Activated CD4-positive, alpha-beta T cell treated with anti-CD3 and anti-CD28 coated beads, Interleukin-2, amount 10 ng/mL, durations not matched to agents 24 days and 14 days (primary cell): Measurements from ENCODE around the gene CCR2. TPM values are rescaled to one million over a fixed set of nuclear protein-coding genes. Genes with fewer than 3 reads are reported as not detected.

ENCODE experiments used
- DNase-seq: peaks from one replicate; pipeline ENCODE4 v3.0.0; 2022
- H3K27ac Mint-ChIP-seq: one replicate; pipeline ENCODE4 v1.8.0; 2022; ENCODE audit warnings: mild to moderate bottlenecking, mixed read lengths
- H3K27me3 Mint-ChIP-seq: one replicate; pipeline ENCODE4 v1.8.0; 2022; ENCODE audit warnings: mixed read lengths
- H3K36me3 Mint-ChIP-seq: one replicate; pipeline ENCODE4 v1.8.0; 2022; ENCODE audit warnings: low read depth, mild to moderate bottlenecking, mixed read lengths
- H3K4me1 Mint-ChIP-seq: one replicate; pipeline ENCODE4 v1.8.0; 2021; ENCODE audit warnings: mixed read lengths
- H3K4me3 Mint-ChIP-seq: one replicate; pipeline ENCODE4 v1.8.0; 2022; ENCODE audit warnings: mild to moderate bottlenecking, moderate library complexity, mixed read lengths
- H3K9me3 Mint-ChIP-seq: one replicate; pipeline ENCODE4 v1.8.0; 2021; ENCODE audit warnings: mixed read lengths
- intact Hi-C: fragments of 100-400 bp; cut with micrococcal nuclease; formaldehyde crosslinking; loops from one replicate; pipeline ENCODE4 v1.15.1; 2023
- total RNA-seq: library from RNA; stranded (reverse); gene quantifications from 2 replicates; pipeline ENCODE4 v1.2.3, GENCODE V29; 2022

Gene CCR2
- total RNA-seq, 1 donor from 2014 or later, result 6.1 TPM

DNA sequence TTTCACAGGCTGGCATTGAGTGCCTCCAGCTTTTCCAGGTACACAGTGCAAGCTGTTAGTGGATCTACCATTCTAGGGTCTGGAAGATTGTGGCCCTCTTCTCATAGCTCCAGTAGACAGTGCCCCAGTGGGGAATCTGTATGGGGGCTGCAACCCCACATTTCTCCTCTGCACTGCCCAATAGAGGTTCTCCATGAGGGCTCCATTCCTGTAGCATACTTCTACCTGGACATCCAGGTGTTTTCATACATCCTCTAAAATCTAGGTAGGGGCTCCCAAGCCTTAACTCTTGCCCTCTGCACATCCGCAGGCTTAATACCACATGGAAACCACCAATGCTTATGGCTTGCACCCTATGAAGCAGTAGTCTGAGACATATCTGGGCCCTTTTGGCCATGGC lies 15.1 kb upstream of the CCR2 start:
- peaks cover 18% of the 10 kb centered on the region for H3K9me3 Mint-ChIP-seq
- intact Hi-C loops, result no loop called here
- H3K4me1 Mint-ChIP-seq, result peaks cover 9% of the 10 kb centered on the region
- H3K27me3 Mint-ChIP-seq, result peaks cover 5% of the 10 kb centered on the region
- DNase-seq, result no peak
- no peak overlapping the region for H3K27ac Mint-ChIP-seq
- no peak overlapping the region for H3K4me3 Mint-ChIP-seq
- peaks cover 18% of the 10 kb centered on the region for H3K36me3 Mint-ChIP-seq

DNA sequence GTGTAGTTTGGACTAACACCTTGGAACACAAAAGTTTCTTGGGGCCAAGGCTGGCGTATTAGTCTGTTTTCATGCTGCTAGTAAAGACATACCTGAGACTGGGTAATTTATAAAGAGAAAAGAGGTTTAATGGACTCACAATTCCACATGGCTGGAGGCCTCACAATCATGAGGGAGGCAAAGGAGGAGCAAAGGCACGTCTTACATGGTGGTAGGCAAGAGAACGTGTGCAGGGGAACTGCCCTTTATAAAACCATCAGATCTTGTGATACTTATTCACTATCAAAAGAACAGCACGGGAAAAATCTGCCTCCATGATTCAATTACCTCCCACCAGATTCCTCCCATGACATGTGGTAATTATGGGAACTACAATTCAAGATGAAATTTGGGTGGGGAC lies 9.4 kb upstream of the CCR2 start:
- no peak overlapping the region for H3K27ac Mint-ChIP-seq
- intact Hi-C loops, result no loop called here
- H3K36me3 Mint-ChIP-seq, result peaks cover 14% of the 10 kb centered on the region
- no peak for DNase-seq
- peaks cover 17% of the 10 kb centered on the region for H3K4me1 Mint-ChIP-seq
- no peak overlapping the region for H3K4me3 Mint-ChIP-seq
- H3K9me3 Mint-ChIP-seq, result peaks cover 27% of the 10 kb centered on the region
- H3K27me3 Mint-ChIP-seq, result peaks cover 7% of the 10 kb centered on the region

DNA sequence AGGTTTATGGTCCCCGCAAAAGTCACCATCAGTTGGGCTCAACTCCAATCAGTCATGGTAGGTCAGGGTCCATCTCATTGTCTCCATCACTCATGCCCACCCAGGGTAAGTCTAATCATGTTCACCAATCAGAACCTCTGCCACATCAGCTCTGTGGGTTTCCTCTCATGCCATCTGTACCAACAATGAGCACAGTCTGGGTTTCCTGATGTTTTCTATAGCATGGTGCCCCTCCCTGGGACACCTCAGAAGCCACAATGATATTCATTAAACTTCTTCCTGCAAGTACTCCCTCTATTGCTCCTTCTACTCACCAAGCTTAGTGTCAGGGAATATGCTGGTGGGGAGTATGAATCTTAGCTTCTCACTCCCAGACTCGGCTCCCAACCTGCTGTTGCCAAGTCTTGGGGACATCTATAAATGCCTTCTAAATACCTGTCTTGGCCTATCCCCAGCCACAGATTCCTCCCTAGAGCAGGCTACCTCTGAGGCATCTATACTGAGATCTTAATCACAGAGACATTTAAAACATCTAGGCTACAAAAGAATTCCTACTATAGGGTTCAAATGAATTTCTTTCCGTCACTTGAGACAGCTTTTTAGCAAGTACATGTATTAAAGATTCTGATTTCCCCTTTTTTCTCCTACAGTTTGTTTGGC lies 5.0 kb upstream of the CCR2 start:
- intact Hi-C loops, result no loop called here
- H3K4me3 Mint-ChIP-seq, result peak overlapping the region; percentile 68
- H3K36me3 Mint-ChIP-seq, result peaks cover 9% of the 10 kb centered on the region
- H3K27ac Mint-ChIP-seq, result peak overlapping the region; percentile 82
- peaks cover 58% of the 10 kb centered on the region for H3K4me1 Mint-ChIP-seq
- H3K9me3 Mint-ChIP-seq, result peaks cover 19% of the 10 kb centered on the region
- H3K27me3 Mint-ChIP-seq, result peaks cover 22% of the 10 kb centered on the region
- DNase-seq, result no peak

DNA sequence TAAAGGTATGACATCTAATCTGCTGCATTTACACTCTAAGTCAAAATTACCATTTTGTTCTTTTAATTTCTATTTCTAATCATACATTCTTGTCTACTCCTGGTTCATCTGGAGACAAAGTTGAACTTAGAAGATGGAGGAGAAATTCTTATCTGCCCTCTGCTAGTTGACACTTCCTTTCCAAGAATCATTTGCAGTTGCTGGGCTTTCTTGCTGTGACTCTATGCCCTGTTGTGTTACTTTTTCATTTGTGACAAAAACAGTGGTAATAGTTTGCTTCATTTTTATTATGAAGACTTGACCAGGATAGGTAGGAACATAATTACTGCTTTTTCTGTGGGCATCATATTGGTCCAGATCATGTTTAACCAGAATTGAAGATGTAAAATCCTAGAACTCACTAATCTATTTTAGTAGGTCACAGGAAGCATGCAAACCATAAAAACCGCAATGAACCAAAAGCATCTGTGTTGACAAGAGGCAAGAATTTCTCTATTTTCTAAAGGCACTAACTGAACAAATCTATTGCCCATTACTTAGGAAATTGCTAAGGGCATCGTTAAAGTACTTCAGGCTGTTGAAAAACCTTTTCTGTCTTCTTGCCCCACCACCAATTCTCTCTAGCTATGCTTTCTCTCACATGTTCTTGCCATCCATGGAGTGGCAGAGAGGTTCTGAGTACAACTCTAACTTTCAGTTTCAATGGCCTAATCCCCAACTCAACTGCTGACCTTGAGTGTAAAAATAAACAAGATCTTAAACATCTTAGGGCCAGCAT lies 4.2 kb upstream of the CCR2 start:
- peaks cover 19% of the 10 kb centered on the region for H3K9me3 Mint-ChIP-seq
- peak overlapping the region; percentile 82 for H3K27ac Mint-ChIP-seq
- peaks cover 25% of the 10 kb centered on the region for H3K27me3 Mint-ChIP-seq
- DNase-seq, result peak; percentile 77
- intact Hi-C loops, result loop anchor here (5.0 kb wide), 1 partner anchor 252 kb away; no protein-coding TSS in a partner anchor
- peaks cover 64% of the 10 kb centered on the region for H3K4me1 Mint-ChIP-seq
- H3K4me3 Mint-ChIP-seq, result peak overlapping the region; percentile 68
- H3K36me3 Mint-ChIP-seq, result peaks cover 9% of the 10 kb centered on the region

DNA sequence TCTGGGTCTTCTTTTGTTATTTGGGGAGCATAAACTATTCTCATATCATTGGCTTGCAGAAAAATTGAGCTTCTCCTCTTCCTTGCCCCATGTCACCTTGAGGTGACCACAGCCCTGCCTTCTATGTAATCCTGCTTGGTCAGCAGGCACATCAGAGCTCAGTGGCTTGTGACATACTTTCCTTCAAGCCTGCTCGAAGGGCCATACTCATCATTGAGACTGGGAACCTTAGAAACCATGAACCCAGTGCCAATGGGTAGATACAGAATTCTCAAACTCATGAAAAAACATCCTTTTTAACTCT lies 3.7 kb upstream of the CCR2 start:
- Mint-ChIP-seq H3K27ac (peak overlapping the region; percentile 82), H3K9me3 (peaks cover 21% of the 10 kb centered on the region), H3K36me3 (peaks cover 12% of the 10 kb centered on the region), H3K4me1 (peaks cover 68% of the 10 kb centered on the region), H3K4me3 (peak overlapping the region; percentile 68), H3K27me3 (peaks cover 29% of the 10 kb centered on the region)
- DNase-seq, result no peak
- intact Hi-C loops, result loop anchor here (5.0 kb wide), 1 partner anchor 253 kb away; no protein-coding TSS in a partner anchor

DNA sequence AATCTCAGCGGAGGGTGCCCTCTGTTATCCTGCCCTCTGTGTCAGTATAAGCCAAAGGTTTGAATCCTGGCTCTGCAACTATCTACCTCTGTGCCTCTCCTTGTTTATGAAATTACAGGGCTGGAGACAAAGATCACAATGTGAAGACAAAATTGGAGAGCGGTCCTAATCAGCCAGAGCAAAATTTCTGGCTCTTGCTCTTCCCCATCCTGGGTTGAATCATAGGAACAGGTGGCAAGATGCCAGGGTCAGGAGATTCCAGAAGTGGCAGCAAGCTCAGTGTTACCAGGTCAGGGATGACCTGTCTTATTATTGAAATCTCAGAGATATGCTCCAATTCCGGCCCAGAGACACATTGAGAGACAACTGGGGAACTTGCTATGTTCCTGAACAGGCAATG lies 2.3 kb upstream of the CCR2 start:
- peaks cover 34% of the 10 kb centered on the region for H3K27me3 Mint-ChIP-seq
- DNase-seq, result no peak
- H3K9me3 Mint-ChIP-seq, result peaks cover 17% of the 10 kb centered on the region
- no peak overlapping the region for H3K27ac Mint-ChIP-seq
- H3K4me3 Mint-ChIP-seq, result no peak overlapping the region
- H3K36me3 Mint-ChIP-seq, result peaks cover 17% of the 10 kb centered on the region
- intact Hi-C loops, result loop anchor here (2.0 to 5.0 kb wide), 3 partner anchors 53 to 254 kb away; no protein-coding TSS in a partner anchor
- peaks cover 80% of the 10 kb centered on the region for H3K4me1 Mint-ChIP-seq

DNA sequence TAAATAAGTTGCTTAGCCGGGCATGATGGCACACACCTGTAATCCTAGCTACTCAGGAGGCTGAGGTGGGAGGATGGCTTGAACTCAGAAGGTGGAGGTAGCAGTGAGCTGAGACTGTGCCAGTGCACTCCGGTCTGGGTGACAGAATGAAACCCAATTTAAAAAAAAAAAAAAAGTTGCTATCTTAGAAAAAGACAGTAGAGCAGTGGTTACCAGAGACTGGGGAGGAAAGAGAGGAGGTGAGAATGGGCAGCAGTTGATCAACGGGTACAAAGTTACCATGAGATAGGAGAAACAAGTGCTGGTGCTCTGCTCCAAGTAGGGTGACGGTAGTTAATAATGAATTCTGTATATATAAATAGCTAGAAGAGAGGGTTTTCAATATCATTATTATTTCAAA lies 821 bp upstream of the CCR2 start:
- Mint-ChIP-seq H3K36me3 (peaks cover 17% of the 10 kb centered on the region), H3K27ac (peak overlapping the region; percentile 70), H3K9me3 (peaks cover 17% of the 10 kb centered on the region), H3K4me1 (peaks cover 82% of the 10 kb centered on the region), H3K27me3 (peaks cover 37% of the 10 kb centered on the region), H3K4me3 (peak overlapping the region; percentile 47)
- DNase-seq, result no peak
- intact Hi-C loops, result loop anchor here (2.0 to 5.0 kb wide), 3 partner anchors 54 to 256 kb away; no protein-coding TSS in a partner anchor

DNA sequence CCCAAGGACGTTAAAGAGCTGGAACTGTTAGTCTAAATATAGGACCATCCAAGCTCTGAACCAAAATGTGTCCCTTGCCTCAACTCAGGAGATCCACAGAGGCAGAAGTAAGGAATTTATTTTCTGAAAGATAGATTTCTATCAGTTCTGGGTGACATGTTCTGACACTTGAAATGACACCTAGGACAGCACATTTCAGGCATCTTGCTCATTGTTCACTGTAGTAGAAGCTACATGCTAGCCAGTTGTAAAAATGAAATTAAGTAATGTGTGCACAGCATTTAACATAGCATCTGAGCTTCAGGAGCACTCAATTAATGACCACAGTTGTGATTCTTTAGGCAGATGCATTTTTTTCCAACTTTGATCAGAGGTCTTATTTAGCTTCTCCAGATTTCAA lies 567 bp downstream of the CCR2 start:
- peak overlapping the region; percentile 76 for H3K27ac Mint-ChIP-seq
- peaks cover 18% of the 10 kb centered on the region for H3K36me3 Mint-ChIP-seq
- peaks cover 44% of the 10 kb centered on the region for H3K27me3 Mint-ChIP-seq
- intact Hi-C loops, result loop anchor here (1.0 to 5.0 kb wide), 2 partner anchors 16 to 257 kb away; partner anchors contain the start of gene CCR5
- H3K4me1 Mint-ChIP-seq, result peaks cover 80% of the 10 kb centered on the region
- peaks cover 10% of the 10 kb centered on the region for H3K9me3 Mint-ChIP-seq
- no peak for DNase-seq
- peak overlapping the region; percentile 77 for H3K4me3 Mint-ChIP-seq

DNA sequence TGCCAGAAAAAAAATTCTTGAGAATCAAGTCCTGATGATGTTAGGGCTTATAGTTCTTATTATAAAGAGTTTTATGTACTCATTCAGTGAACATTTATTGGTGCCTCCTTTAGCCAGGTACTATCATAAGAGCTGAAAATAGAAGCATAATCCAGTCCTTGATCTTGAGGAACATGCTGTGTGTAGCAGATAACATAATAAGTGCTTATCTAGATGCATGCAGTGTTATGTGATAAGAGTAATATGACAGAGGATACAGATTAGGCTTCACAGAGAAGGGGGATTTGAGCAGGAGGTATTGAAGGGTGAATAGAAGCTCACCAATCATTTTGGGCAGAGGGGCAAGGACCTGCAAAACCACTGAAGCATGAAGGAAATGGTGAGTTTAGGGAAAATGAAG lies 1.1 kb downstream of the CCR2 start:
- Mint-ChIP-seq H3K36me3 (peaks cover 18% of the 10 kb centered on the region), H3K27ac (peak overlapping the region; percentile 48)

DNA sequence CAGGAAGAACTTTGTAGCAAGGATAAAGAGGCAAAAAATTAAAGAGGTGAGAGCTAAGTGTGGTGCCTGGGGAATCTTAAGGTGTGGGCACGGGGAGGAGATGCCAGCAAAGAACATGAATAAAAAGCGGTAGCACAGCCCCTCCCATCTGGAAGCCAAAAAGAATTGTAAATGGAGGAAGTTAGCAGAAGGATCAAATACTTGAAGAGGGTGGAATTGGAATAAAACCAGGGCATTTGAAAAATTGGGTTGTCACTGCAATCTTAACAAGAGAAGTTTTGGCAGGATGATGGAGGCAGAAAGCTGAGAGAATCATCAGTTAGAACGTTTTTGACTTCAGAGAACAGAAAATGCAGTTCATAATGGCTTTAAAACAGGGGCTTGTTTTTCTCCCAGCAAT lies 2.4 kb downstream of the CCR2 start:
- Mint-ChIP-seq H3K9me3 (peaks cover 10% of the 10 kb centered on the region), H3K27me3 (peaks cover 44% of the 10 kb centered on the region)

More for the DNA sequence above, 1.1 kb downstream of the CCR2 start:
- H3K4me1 Mint-ChIP-seq, result peaks cover 79% of the 10 kb centered on the region
- intact Hi-C loops, result loop anchor here (1.0 to 5.0 kb wide), 2 partner anchors 15 to 258 kb away; partner anchors contain the start of gene CCR5
- H3K27me3 Mint-ChIP-seq, result peaks cover 47% of the 10 kb centered on the region
- no peak for DNase-seq
- H3K4me3 Mint-ChIP-seq, result peak overlapping the region; percentile 77
- H3K9me3 Mint-ChIP-seq, result peaks cover 10% of the 10 kb centered on the region

DNA sequence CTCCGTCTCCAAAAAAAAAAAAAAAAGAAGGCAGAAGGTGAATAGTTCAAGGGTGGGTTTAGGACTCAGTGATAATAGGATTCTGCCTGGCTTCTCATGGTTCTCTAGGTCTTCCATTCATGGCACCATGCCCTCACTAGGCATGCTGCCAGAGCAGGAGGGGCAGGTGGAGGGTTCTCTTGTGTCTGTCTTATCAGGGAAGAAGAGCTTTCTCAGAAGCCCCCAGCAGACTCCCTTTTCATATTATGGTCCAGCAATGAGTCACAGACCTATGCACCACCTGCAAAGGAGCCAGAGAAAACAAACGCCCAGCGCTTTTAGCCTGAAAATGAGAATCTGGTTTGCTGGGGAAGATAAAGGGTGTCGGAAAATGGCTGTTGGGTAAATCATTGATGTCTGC lies 3.0 kb downstream of the CCR2 start:
- DNase-seq, result no peak
- peaks cover 70% of the 10 kb centered on the region for H3K4me1 Mint-ChIP-seq
- H3K27ac Mint-ChIP-seq, result no peak overlapping the region
- peaks cover 10% of the 10 kb centered on the region for H3K9me3 Mint-ChIP-seq
- intact Hi-C loops, result no loop called here
- peaks cover 38% of the 10 kb centered on the region for H3K27me3 Mint-ChIP-seq
- H3K36me3 Mint-ChIP-seq, result peaks cover 20% of the 10 kb centered on the region
- no peak overlapping the region for H3K4me3 Mint-ChIP-seq

More for the DNA sequence above, 2.4 kb downstream of the CCR2 start:
- intact Hi-C loops, result no loop called here
- Mint-ChIP-seq H3K27ac (peak overlapping the region; percentile 0), H3K36me3 (peaks cover 20% of the 10 kb centered on the region), H3K4me3 (peak overlapping the region; percentile 77), H3K4me1 (peaks cover 71% of the 10 kb centered on the region)
- no peak for DNase-seq

DNA sequence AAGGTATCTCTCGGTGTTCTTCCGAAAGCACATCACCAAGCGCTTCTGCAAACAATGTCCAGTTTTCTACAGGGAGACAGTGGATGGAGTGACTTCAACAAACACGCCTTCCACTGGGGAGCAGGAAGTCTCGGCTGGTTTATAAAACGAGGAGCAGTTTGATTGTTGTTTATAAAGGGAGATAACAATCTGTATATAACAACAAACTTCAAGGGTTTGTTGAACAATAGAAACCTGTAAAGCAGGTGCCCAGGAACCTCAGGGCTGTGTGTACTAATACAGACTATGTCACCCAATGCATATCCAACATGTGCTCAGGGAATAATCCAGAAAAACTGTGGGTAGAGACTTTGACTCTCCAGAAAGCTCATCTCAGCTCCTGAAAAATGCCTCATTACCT lies 4.6 kb downstream of the CCR2 start:
- no peak overlapping the region for H3K4me3 Mint-ChIP-seq

DNA sequence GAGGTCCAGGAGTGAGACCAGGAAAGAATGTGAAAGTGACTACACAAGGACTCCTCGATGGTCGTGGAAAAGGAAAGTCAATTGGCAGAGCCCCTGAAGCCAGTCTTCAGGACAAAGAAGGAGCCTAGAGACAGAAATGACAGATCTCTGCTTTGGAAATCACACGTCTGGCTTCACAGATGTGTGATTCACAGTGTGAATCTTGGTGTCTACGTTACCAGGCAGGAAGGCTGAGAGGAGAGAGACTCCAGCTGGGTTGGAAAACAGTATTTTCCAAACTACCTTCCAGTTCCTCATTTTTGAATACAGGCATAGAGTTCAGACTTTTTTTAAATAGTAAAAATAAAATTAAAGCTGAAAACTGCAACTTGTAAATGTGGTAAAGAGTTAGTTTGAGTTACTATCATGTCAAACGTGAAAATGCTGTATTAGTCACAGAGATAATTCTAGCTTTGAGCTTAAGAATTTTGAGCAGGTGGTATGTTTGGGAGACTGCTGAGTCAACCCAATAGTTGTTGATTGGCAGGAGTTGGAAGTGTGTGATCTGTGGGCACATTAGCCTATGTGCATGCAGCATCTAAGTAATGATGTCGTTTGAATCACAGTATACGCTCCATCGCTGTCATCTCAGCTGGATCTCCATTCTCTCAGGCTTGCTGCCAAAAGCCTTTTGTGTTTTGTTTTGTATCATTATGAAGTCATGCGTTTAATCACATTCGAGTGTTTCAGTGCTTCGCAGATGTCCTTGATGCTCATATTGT lies 6.0 kb downstream of the CCR2 start:
- intact Hi-C loops, result loop anchor here (1.0 kb wide), 1 partner anchor 9 kb away; no protein-coding TSS in a partner anchor
- Mint-ChIP-seq H3K4me1 (peaks cover 50% of the 10 kb centered on the region), H3K4me3 (no peak overlapping the region), H3K27ac (no peak overlapping the region), H3K36me3 (peaks cover 20% of the 10 kb centered on the region), H3K9me3 (peaks cover 14% of the 10 kb centered on the region), H3K27me3 (peaks cover 40% of the 10 kb centered on the region)
- DNase-seq, result no peak

More for the DNA sequence above, 4.6 kb downstream of the CCR2 start:
- peaks cover 20% of the 10 kb centered on the region for H3K36me3 Mint-ChIP-seq
- H3K4me1 Mint-ChIP-seq, result peaks cover 59% of the 10 kb centered on the region
- DNase-seq, result no peak
- intact Hi-C loops, result no loop called here
- H3K27me3 Mint-ChIP-seq, result peaks cover 34% of the 10 kb centered on the region
- H3K27ac Mint-ChIP-seq, result no peak overlapping the region
- H3K9me3 Mint-ChIP-seq, result peaks cover 10% of the 10 kb centered on the region
